Measurements from ENCODE around the gene KRTAP4-8. TPM values are rescaled to one million over a fixed set of nuclear protein-coding genes. Genes with fewer than 3 reads are reported as not detected.

The KRTAP4-8 gene
- total RNA-seq, 1 donor from 2014 or later = not detected

Other genes starting within 250 kb of the KRTAP4-8 start
- gene KRT12, start 230.9 kb downstream of the KRTAP4-8 start, total RNA-seq = not detected
- gene KRT20, start 212.9 kb downstream of the KRTAP4-8 start, total RNA-seq = not detected
- not detected for gene KRT23, start 160.5 kb downstream of the KRTAP4-8 start, total RNA-seq
- not detected for gene KRT39, start 131.2 kb downstream of the KRTAP4-8 start, total RNA-seq
- not detected for gene KRT40, start 113.8 kb downstream of the KRTAP4-8 start, total RNA-seq
- not detected for gene KRTAP3-3, start 104.0 kb downstream of the KRTAP4-8 start, total RNA-seq
- gene KRTAP3-2, start 98.2 kb downstream of the KRTAP4-8 start, total RNA-seq = not detected
- not detected for gene KRTAP3-1, start 89.0 kb downstream of the KRTAP4-8 start, total RNA-seq
- gene KRTAP1-5, start 70.9 kb downstream of the KRTAP4-8 start, total RNA-seq = not detected
- gene KRTAP1-4, start 67.9 kb downstream of the KRTAP4-8 start, total RNA-seq = not detected
- gene KRTAP1-3, start 63.3 kb downstream of the KRTAP4-8 start, total RNA-seq = not detected
- not detected for gene KRTAP1-1, start 56.7 kb downstream of the KRTAP4-8 start, total RNA-seq
- not detected for gene KRTAP2-1, start 50.8 kb downstream of the KRTAP4-8 start, total RNA-seq
- not detected for gene KRTAP2-2, start 42.9 kb downstream of the KRTAP4-8 start, total RNA-seq
- gene KRTAP2-3, start 38.0 kb downstream of the KRTAP4-8 start, total RNA-seq = not detected
- gene KRTAP2-4, start 32.3 kb downstream of the KRTAP4-8 start, total RNA-seq = not detected
- gene KRTAP4-7, start 14.0 kb downstream of the KRTAP4-8 start, total RNA-seq = not detected
- not detected for gene KRTAP4-16, start 4.1 kb upstream of the KRTAP4-8 start, total RNA-seq
- not detected for gene KRTAP4-9, start 7.2 kb upstream of the KRTAP4-8 start, total RNA-seq
- gene KRTAP4-11, start 20.2 kb upstream of the KRTAP4-8 start, total RNA-seq = not detected
- not detected for gene KRTAP4-12, start 26.0 kb upstream of the KRTAP4-8 start, total RNA-seq
- not detected for gene KRTAP4-6, start 42.4 kb upstream of the KRTAP4-8 start, total RNA-seq
- not detected for gene KRTAP4-5, start 51.7 kb upstream of the KRTAP4-8 start, total RNA-seq
- gene KRTAP4-4, start 62.6 kb upstream of the KRTAP4-8 start, total RNA-seq = not detected
- not detected for gene KRTAP4-3, start 70.1 kb upstream of the KRTAP4-8 start, total RNA-seq
- not detected for gene KRTAP4-2, start 80.1 kb upstream of the KRTAP4-8 start, total RNA-seq
- gene KRTAP4-1, start 86.8 kb upstream of the KRTAP4-8 start, total RNA-seq = not detected
- not detected for gene KRTAP9-1, start 91.7 kb upstream of the KRTAP4-8 start, total RNA-seq
- not detected for gene KRTAP9-2, start 128.5 kb upstream of the KRTAP4-8 start, total RNA-seq
- not detected for gene KRTAP9-3, start 134.3 kb upstream of the KRTAP4-8 start, total RNA-seq
- not detected for gene KRTAP9-8, start 139.9 kb upstream of the KRTAP4-8 start, total RNA-seq
- gene KRTAP9-4, start 151.5 kb upstream of the KRTAP4-8 start, total RNA-seq = not detected
- gene KRTAP9-9, start 157.2 kb upstream of the KRTAP4-8 start, total RNA-seq = not detected
- not detected for gene KRTAP9-6, start 167.2 kb upstream of the KRTAP4-8 start, total RNA-seq
- gene KRTAP9-7, start 177.6 kb upstream of the KRTAP4-8 start, total RNA-seq = not detected
- gene KRTAP29-1, start 204.7 kb upstream of the KRTAP4-8 start, total RNA-seq = not detected
- gene KRTAP16-1, start 211.2 kb upstream of the KRTAP4-8 start, total RNA-seq = not detected
- gene KRTAP17-1, start 217.6 kb upstream of the KRTAP4-8 start, total RNA-seq = not detected